ENCODE measurements around the gene GSTM2. TPM values are rescaled to one million over a fixed set of nuclear protein-coding genes. Genes with fewer than 3 reads are reported as not detected.

Gene GSTM2
- total RNA-seq, 2 experiments from 2014 or later, result 106 to 107 TPM

DNA sequence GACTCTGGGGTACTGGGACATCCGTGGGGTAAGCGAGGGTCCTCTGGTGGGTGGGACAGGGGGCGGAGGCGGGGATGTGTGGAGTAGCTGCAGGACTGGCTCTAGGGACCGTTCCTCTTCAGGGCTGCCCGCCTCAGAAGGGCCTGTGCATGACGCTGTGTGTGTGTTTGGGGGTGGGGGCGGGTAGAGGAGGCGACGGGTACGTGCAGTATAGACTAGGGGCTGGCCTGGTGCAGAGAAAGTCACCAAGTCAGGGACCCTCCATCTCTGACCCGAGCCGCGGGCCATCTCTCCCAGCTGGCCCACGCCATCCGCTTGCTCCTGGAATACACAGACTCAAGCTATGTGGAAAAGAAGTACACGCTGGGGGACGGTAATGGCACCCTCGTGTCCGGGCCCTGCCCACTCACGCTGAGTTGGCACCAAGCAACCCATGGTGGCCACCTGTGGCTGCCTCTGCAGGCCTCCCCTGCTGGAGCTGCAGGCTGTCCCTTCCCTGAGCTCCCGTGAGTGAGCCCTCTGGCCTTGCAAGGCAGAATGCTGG, 44.5 kb downstream of the GSTM2 start:
- no peak overlapping the region for H3K27ac ChIP-seq (ENCODE audit: low read depth in 1 of 2, low read length in 2 of 2)

DNA sequence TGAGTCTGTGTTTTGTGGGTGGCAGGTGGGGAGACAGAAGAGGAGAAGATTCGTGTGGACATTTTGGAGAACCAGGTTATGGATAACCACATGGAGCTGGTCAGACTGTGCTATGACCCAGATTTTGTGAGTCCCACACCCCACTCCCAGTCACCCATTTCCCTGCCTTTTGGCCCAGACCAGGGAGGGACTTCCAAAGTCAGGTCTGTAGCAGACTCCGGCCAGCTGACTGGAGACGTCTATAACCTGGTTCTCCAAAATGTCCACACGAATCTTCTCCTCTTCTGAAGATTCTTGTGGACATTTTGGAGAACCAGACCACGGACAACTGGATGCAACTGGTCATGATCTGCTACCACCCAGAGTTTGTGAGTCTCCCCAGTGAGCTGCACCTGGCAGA, 45.8 kb downstream of the GSTM2 start:
- Histone ChIP-seq H3K4me3 (ENCODE audit: low read length) (no peak overlapping the region), H3K27me3 (ENCODE audit: control insufficient read depth in 1 of 2, insufficient read depth in 2 of 2, low read length in 2 of 2) (peaks cover 0 to 5% of the 10 kb centered on the region in 2 experiments), H3K27ac (ENCODE audit: low read depth in 1 of 2, low read length in 2 of 2) (no peak overlapping the region), H3K36me3 (ENCODE audit: insufficient read depth, low read length) (no peaks in the 10 kb centered on the region), H3K9me3 (ENCODE audit: control insufficient read depth in 1 of 2, insufficient read depth in 1 of 2, low read length in 2 of 2) (no peaks in the 10 kb centered on the region), H3K4me1 (ENCODE audit: insufficient read depth, low read length) (no peaks in the 10 kb centered on the region)
- ATAC-seq (ENCODE audit: poor library complexity), result no peak
- Mint-ChIP-seq H3K27ac (no peak overlapping the region), H3K4me1 (ENCODE audit: low read depth) (no peaks in the 10 kb centered on the region), H3K9me3 (peaks cover 6% of the 10 kb centered on the region), H3K4me3 (no peak overlapping the region), H3K27me3 (peaks cover 17% of the 10 kb centered on the region), H3K36me3 (ENCODE audit: low read depth) (peaks cover 10% of the 10 kb centered on the region)
- CTCF ChIA-PET, result no interaction called here
- POLR2A ChIA-PET, result no interaction called here
- peak in 1 of 14 experiments; percentile 4 for DNase-seq
- intact Hi-C loops (cut with DNase I, micrococcal nuclease), result no loop called here
- TF ChIP-seq, protein P1, sequence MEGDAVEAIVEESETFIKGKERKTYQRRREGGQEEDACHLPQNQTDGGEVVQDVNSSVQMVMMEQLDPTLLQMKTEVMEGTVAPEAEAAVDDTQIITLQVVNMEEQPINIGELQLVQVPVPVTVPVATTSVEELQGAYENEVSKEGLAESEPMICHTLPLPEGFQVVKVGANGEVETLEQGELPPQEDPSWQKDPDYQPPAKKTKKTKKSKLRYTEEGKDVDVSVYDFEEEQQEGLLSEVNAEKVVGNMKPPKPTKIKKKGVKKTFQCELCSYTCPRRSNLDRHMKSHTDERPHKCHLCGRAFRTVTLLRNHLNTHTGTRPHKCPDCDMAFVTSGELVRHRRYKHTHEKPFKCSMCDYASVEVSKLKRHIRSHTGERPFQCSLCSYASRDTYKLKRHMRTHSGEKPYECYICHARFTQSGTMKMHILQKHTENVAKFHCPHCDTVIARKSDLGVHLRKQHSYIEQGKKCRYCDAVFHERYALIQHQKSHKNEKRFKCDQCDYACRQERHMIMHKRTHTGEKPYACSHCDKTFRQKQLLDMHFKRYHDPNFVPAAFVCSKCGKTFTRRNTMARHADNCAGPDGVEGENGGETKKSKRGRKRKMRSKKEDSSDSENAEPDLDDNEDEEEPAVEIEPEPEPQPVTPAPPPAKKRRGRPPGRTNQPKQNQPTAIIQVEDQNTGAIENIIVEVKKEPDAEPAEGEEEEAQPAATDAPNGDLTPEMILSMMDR (IDR thresholded peaks at IDR 0.05), result no peak

More for the DNA sequence above, 44.5 kb downstream of the GSTM2 start:
- H3K36me3 Mint-ChIP-seq (ENCODE audit: low read depth), result peaks cover 22% of the 10 kb centered on the region
- peaks cover 14% of the 10 kb centered on the region for H3K27me3 Mint-ChIP-seq
- intact Hi-C loops (cut with DNase I, micrococcal nuclease), result no loop called here
- peaks cover 10% of the 10 kb centered on the region for H3K9me3 Mint-ChIP-seq
- ATAC-seq (ENCODE audit: poor library complexity) (no peak), DNase-seq (peak in 1 of 14 experiments; percentile 3)
- POLR2A ChIA-PET, result no interaction called here
- H3K27me3 ChIP-seq (ENCODE audit: control insufficient read depth in 1 of 2, insufficient read depth in 2 of 2, low read length in 2 of 2), result peaks cover 0 to 5% of the 10 kb centered on the region in 2 experiments
- CTCF ChIA-PET, result no interaction called here
- no peaks in the 10 kb centered on the region for H3K4me1 ChIP-seq (ENCODE audit: insufficient read depth, low read length)
- H3K4me3 Mint-ChIP-seq, result no peak overlapping the region
- no peak overlapping the region for H3K4me3 ChIP-seq (ENCODE audit: low read length)
- no peak overlapping the region for H3K27ac Mint-ChIP-seq
- no peaks in the 10 kb centered on the region for H3K4me1 Mint-ChIP-seq (ENCODE audit: low read depth)
- TF ChIP-seq, protein P1 (IDR thresholded peaks at IDR 0.05), result no peak
- H3K9me3 ChIP-seq (ENCODE audit: control insufficient read depth in 1 of 2, insufficient read depth in 1 of 2, low read length in 2 of 2), result no peaks in the 10 kb centered on the region
- no peaks in the 10 kb centered on the region for H3K36me3 ChIP-seq (ENCODE audit: insufficient read depth, low read length)

DNA sequence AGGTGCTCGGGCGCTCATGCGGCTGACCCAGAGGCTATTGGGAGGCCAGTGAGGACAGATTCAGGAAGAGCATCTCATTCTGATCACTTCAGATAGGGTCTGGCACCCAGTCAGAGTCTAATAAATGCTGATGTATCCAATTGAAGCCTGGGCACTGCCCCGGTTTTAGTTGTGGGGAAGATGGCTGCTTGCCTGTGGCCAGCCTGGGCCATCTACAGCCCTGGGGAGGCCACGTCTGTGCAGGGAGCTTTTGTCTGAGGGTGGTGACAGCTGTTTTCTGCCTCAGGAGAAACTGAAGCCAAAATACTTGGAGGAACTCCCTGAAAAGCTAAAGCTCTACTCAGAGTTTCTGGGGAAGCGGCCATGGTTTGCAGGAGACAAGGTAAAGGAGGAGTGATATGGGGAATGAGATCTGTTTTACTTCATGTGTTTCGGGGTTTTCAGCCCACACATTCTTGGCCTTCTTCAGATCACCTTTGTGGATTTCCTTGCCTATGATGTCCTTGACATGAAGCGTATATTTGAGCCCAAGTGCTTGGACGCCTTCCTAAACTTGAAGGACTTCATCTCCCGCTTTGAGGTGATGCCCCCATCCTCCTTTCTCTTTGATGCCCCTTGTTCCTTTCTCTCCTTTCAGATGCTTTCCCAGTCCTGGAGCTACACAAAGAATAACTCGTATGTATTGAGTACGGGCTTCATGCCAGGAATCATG, 47.0 kb downstream of the GSTM2 start:
- intact Hi-C loops (cut with DNase I, micrococcal nuclease), result no loop called here
- Histone ChIP-seq H3K4me3 (ENCODE audit: low read length) (no peak overlapping the region), H3K9me3 (ENCODE audit: control insufficient read depth in 1 of 2, insufficient read depth in 1 of 2, low read length in 2 of 2) (no peaks in the 10 kb centered on the region), H3K36me3 (ENCODE audit: insufficient read depth, low read length) (no peaks in the 10 kb centered on the region), H3K27ac (ENCODE audit: low read depth in 1 of 2, low read length in 2 of 2) (no peak overlapping the region), H3K4me1 (ENCODE audit: insufficient read depth, low read length) (no peaks in the 10 kb centered on the region), H3K27me3 (ENCODE audit: control insufficient read depth in 1 of 2, insufficient read depth in 2 of 2, low read length in 2 of 2) (peaks cover 0 to 5% of the 10 kb centered on the region in 2 experiments)
- H3K9me3 Mint-ChIP-seq, result no peaks in the 10 kb centered on the region
- ATAC-seq (ENCODE audit: poor library complexity), result no peak
- no peak overlapping the region for H3K4me3 Mint-ChIP-seq
- H3K27me3 Mint-ChIP-seq, result peaks cover 17% of the 10 kb centered on the region
- no peaks in the 10 kb centered on the region for H3K4me1 Mint-ChIP-seq (ENCODE audit: low read depth)
- no peaks in the 10 kb centered on the region for H3K36me3 Mint-ChIP-seq (ENCODE audit: low read depth)
- H3K27ac Mint-ChIP-seq, result no peak overlapping the region
- POLR2A ChIA-PET, result no interaction called here
- DNase-seq, result peak in 1 of 14 experiments; percentile 0
- CTCF ChIA-PET, result no interaction called here
- TF ChIP-seq, protein P1 (IDR thresholded peaks at IDR 0.05), result no peak

Measured in CD4-positive, alpha-beta T cell (primary cell).